OCI-LY3 (cell line): Measurements from ENCODE around the gene ARCN1.

Experiments used
- H2AFZ ChIP-seq: fragments of 200-600, 300-600 bp; shearing (Covaris generic); 2 replicates; pipeline ENCODE4 v1.6.0; 2014; ENCODE audit warnings: antibody characterized with exemption, low read depth, low read length
- H3K27ac ChIP-seq: fragments of 200-600, 300-600 bp; sonication (generic); 2 replicates; pipeline ENCODE4 v1.5.1; 2014; ENCODE audit warnings: mild to moderate bottlenecking, low read length, moderate library complexity, mixed read lengths
- H3K27me3 ChIP-seq: fragments of 200-600, 300-600 bp; sonication (generic); 2 replicates; pipeline ENCODE4 v1.6.1; 2014; ENCODE audit warnings: low read depth, low read length, mixed read lengths
- H3K36me3 ChIP-seq: fragments of 200-600, 300-600 bp; sonication (generic); replicated peaks from 2 replicates; pipeline ENCODE3; 2014; ENCODE audit warnings: low read depth, low read length, mixed read lengths
- H3K4me1 ChIP-seq: fragments of 300-600, 200-600 bp; sonication (generic); 2 replicates; pipeline ENCODE4 v1.6.1; 2014; ENCODE audit warnings: low read length, mixed read lengths
- H3K4me2 ChIP-seq: fragments of 200-600, 300-600 bp; sonication (generic); 2 replicates; pipeline ENCODE4 v1.6.1; 2014; ENCODE audit warnings: low read length, mixed read lengths
- H3K4me3 ChIP-seq: fragments of 300-600, 200-600 bp; sonication (generic); 2 replicates; pipeline ENCODE4 v1.5.1; 2014; ENCODE audit warnings: antibody characterized with exemption, mild to moderate bottlenecking, low read length, moderate library complexity
- H3K79me2 ChIP-seq: fragments of 300-600, 200-600 bp; shearing (Covaris generic); 2 replicates; pipeline ENCODE4 v1.6.1; 2014; ENCODE audit warnings: mild to moderate bottlenecking, low read length, mixed read lengths
- H3K9ac ChIP-seq: fragments of 300-600, 200-600 bp; shearing (Covaris generic); 2 replicates; pipeline ENCODE4 v1.6.0; 2014; ENCODE audit warnings: mild to moderate bottlenecking, low read length, moderate library complexity
- H3K9me3 ChIP-seq: fragments of 200-600, 300-600 bp; shearing (Covaris generic); 2 replicates; pipeline ENCODE4 v1.6.1; 2014; ENCODE audit warnings: low read length, mixed read lengths; ENCODE audit not compliant: insufficient read depth
- H4K20me1 ChIP-seq: fragments of 200-600, 300-600 bp; sonication (generic); 2 replicates; pipeline ENCODE4 v1.6.1; 2016; ENCODE audit warnings: low read length, mixed read lengths; ENCODE audit not compliant: insufficient read depth
- CTCF ChIP-seq: fragments of 200-600, 300-600 bp; sonication (generic); IDR thresholded peaks from 2 replicates; pipeline ENCODE4 v1.5.1; 2014; ENCODE audit warnings: antibody characterized with exemption, low read length, low read depth
- EZH2phosphoT487 ChIP-seq: fragments of 200-600 bp; shearing (Covaris generic); IDR thresholded peaks from 2 replicates; pipeline ENCODE4 v1.6.1; 2018; ENCODE audit warnings: antibody characterized with exemption, mixed run types, low read depth

Gene ARCN1

GRCh38 chr11:118643142-118643994 lies 71.2 kb downstream of the ARCN1 start:
- no peak overlapping the region for H3K4me3 ChIP-seq
- no peak overlapping the region for H2AFZ ChIP-seq
- H3K4me1 ChIP-seq = no peaks in the 10 kb centered on the region
- H4K20me1 ChIP-seq = no peaks in the 10 kb centered on the region
- H3K4me2 ChIP-seq = no peak overlapping the region
- H3K9me3 ChIP-seq = no peaks in the 10 kb centered on the region
- no peaks in the 10 kb centered on the region for H3K79me2 ChIP-seq
- no peaks in the 10 kb centered on the region for H3K36me3 ChIP-seq
- no peak overlapping the region for H3K9ac ChIP-seq
- no peak overlapping the region for H3K27ac ChIP-seq
- H3K27me3 ChIP-seq = no peaks in the 10 kb centered on the region
- no peak for TF ChIP-seq EZH2phosphoT487
- TF ChIP-seq CTCF = no peak

- TF ChIP-seq CTCF (no peak), EZH2phosphoT487 (no peak)
- Histone ChIP-seq H3K4me3 (no peak overlapping the region), H2AFZ (no peak overlapping the region), H3K36me3 (no peaks in the 10 kb centered on the region), H3K4me1 (no peaks in the 10 kb centered on the region), H3K79me2 (no peaks in the 10 kb centered on the region), H3K27ac (no peak overlapping the region), H3K27me3 (no peaks in the 10 kb centered on the region), H3K9ac (no peak overlapping the region), H3K9me3 (no peaks in the 10 kb centered on the region), H4K20me1 (no peaks in the 10 kb centered on the region), H3K4me2 (no peak overlapping the region)
Observed at GRCh38 chr11:118643995-118644345, 71.8 kb downstream of the ARCN1 start.

- Histone ChIP-seq H2AFZ (no peak overlapping the region), H3K4me2 (no peak overlapping the region), H3K27ac (no peak overlapping the region), H3K27me3 (no peaks in the 10 kb centered on the region), H3K36me3 (no peaks in the 10 kb centered on the region), H3K9ac (no peak overlapping the region), H4K20me1 (no peaks in the 10 kb centered on the region), H3K9me3 (no peaks in the 10 kb centered on the region), H3K79me2 (no peaks in the 10 kb centered on the region), H3K4me3 (no peak overlapping the region), H3K4me1 (no peaks in the 10 kb centered on the region)
- TF ChIP-seq EZH2phosphoT487 = no peak
Observed at GRCh38 chr11:118644496-118644895, 72.3 kb downstream of the ARCN1 start.

GRCh38 chr11:118645066-118645715 lies 73.0 kb downstream of the ARCN1 start:
- Histone ChIP-seq H3K4me1 (no peaks in the 10 kb centered on the region), H3K9me3 (no peaks in the 10 kb centered on the region), H3K27ac (no peak overlapping the region), H4K20me1 (no peaks in the 10 kb centered on the region), H3K9ac (no peak overlapping the region), H3K4me3 (no peak overlapping the region), H3K79me2 (no peaks in the 10 kb centered on the region), H3K27me3 (no peaks in the 10 kb centered on the region), H2AFZ (no peak overlapping the region), H3K36me3 (no peaks in the 10 kb centered on the region), H3K4me2 (no peak overlapping the region)
- TF ChIP-seq EZH2phosphoT487 = no peak
- no peak for TF ChIP-seq CTCF
